HepG2 (cell line): Measurements from ENCODE around the gene DCUN1D3. TPM values are rescaled to one million over a fixed set of nuclear protein-coding genes. Genes with fewer than 3 reads are reported as not detected.

ENCODE experiments used
- FLYWCH1 ChIP-seq: sonication (generic); formaldehyde crosslinking; IDR thresholded peaks from 2 replicates; pipeline ENCODE4 v1.8.1; 2023; ENCODE audit warnings: mild to moderate bottlenecking, missing genetic modification reagents
- MAFK ChIP-seq, 2 experiments: IDR thresholded peaks in 1 of 2; conservative IDR thresholded peaks in 1 of 2; 2 replicates each; pipeline ENCODE4 v1.6.1; 2011; ENCODE audit warnings: improper control_type of control experiment in 2 of 2, low read length in 2 of 2
- NCOA2 ChIP-seq: sonication (generic); formaldehyde crosslinking; IDR thresholded peaks from 2 replicates; pipeline ENCODE4 v1.8.0; 2022; ENCODE audit warnings: inconsistent platforms
- NFYC ChIP-seq: IDR thresholded peaks from 2 replicates; pipeline ENCODE4 v1.6.1; 2016; ENCODE audit warnings: missing genetic modification reagents, missing compliant biosample characterization
- PAX8 ChIP-seq: sonication (generic); formaldehyde crosslinking; IDR thresholded peaks from 2 replicates; pipeline ENCODE4 v1.8.0; 2022; ENCODE audit warnings: mild to moderate bottlenecking, missing genetic modification reagents, borderline replicate concordance
- SIX1 ChIP-seq: sonication (generic); formaldehyde crosslinking; IDR thresholded peaks from 2 replicates; pipeline ENCODE4 v1.4.0; 2020; ENCODE audit warnings: missing genetic modification reagents, borderline replicate concordance
- SRF ChIP-seq: IDR thresholded peaks from 2 replicates; pipeline ENCODE4 v1.6.1; 2011; ENCODE audit warnings: mild to moderate bottlenecking, low read depth, low read length, moderate library complexity
- ZNF431 ChIP-seq: sonication (generic); formaldehyde crosslinking; IDR thresholded peaks from 2 replicates; pipeline ENCODE4 v1.9.0; 2022; ENCODE audit warnings: missing genetic modification reagents, low read depth, mild to moderate bottlenecking, borderline replicate concordance
- ZNF547 ChIP-seq: sonication (generic); formaldehyde crosslinking; IDR thresholded peaks from 2 replicates; pipeline ENCODE4 v1.5.1; 2020; ENCODE audit warnings: mild to moderate bottlenecking, missing genetic modification reagents
- ZNF772 ChIP-seq: sonication (generic); formaldehyde crosslinking; IDR thresholded peaks from 2 replicates; pipeline ENCODE4 v1.5.0; 2020; ENCODE audit warnings: mild to moderate bottlenecking, missing genetic modification reagents
- ZNF788 ChIP-seq: sonication (generic); formaldehyde crosslinking; IDR thresholded peaks from 2 replicates; pipeline ENCODE4 v1.5.0; 2020; ENCODE audit warnings: mild to moderate bottlenecking, missing genetic modification reagents, borderline replicate concordance
- polyA plus RNA-seq, 8 experiments: library from polyadenylated mRNA; depleted of rRNA in 3 of 8; stranded (reverse) in 7 of 8; unstranded in 1 of 8; fragments of >200 nt; fragmentation: Illumina TruSeq in 4 of 8; extraction: Trizol in 4 of 8; gene quantifications; 2 replicates each; pipeline versions ENCODE4 v1.2.1 to v1.2.3, GENCODE V29; 2011 to 2016; ENCODE audit warnings: low read depth in 4 of 8, missing spikeins in 1 of 8, mixed read lengths in 1 of 8; ENCODE audit not compliant: insufficient read depth in 1 of 8
- total RNA-seq, 5 experiments: library from RNA; depleted of rRNA; stranded (reverse); fragments of >200 nt; fragmentation: Illumina TruSeq; extraction: Trizol; gene quantifications; 2 replicates each; pipeline ENCODE4 v1.2.3, GENCODE V29; 2016; ENCODE audit warnings: low read depth in 1 of 5
- TF ChIP-seq, protein P1 (sequence below): sonication (generic); formaldehyde crosslinking; IDR thresholded peaks from 2 replicates; pipeline ENCODE4 v1.5.0; 2020; ENCODE audit warnings: mild to moderate bottlenecking, missing genetic modification reagents, borderline replicate concordance
- TF ChIP-seq, protein P2 (sequence below): sonication (generic); formaldehyde crosslinking; IDR thresholded peaks from 2 replicates; pipeline ENCODE4 v1.4.0; 2020; ENCODE audit warnings: missing genetic modification reagents; ENCODE audit errors: not compliant biosample characterization
- TF ChIP-seq, protein P3 (sequence below): sonication (generic); formaldehyde crosslinking; IDR thresholded peaks from 2 replicates; pipeline ENCODE4 v1.5.0; 2020; ENCODE audit warnings: missing genetic modification reagents
- TF ChIP-seq, protein P4 (sequence below): sonication (generic); formaldehyde crosslinking; IDR thresholded peaks from 2 replicates; pipeline ENCODE4 v1.4.0; 2020; ENCODE audit warnings: mild to moderate bottlenecking, missing genetic modification reagents

DCUN1D3 gene
- total and polyA plus RNA-seq, 2 of the 13 experiments (the other 11 are each of a cell fraction or from before 2014, with no cell fraction given), result 5.0 to 19.3 TPM

DNA sequence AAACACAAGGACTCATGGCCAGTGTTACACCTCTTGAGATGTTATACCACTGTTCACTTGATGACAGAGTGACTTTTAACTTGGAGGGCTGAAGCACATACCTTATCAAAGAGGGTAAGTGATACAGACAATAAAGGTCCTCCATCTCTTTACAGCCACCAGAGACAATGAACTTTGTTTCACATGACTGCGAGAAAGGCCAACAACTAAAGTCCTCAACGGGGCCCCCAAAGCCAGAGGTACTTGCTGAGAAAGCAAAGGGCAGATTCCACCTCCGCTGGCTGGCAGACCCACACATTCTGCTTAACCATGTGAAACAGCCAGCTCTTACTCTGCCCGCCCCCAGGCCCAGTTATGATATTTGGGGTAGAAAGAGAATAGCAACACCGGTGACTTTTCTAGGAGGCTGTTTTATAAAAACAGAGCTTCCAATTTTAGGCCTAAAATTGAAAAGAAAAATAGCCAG lies 21.4 kb downstream of the DCUN1D3 start (continued):
- TF ChIP-seq, protein P1, sequence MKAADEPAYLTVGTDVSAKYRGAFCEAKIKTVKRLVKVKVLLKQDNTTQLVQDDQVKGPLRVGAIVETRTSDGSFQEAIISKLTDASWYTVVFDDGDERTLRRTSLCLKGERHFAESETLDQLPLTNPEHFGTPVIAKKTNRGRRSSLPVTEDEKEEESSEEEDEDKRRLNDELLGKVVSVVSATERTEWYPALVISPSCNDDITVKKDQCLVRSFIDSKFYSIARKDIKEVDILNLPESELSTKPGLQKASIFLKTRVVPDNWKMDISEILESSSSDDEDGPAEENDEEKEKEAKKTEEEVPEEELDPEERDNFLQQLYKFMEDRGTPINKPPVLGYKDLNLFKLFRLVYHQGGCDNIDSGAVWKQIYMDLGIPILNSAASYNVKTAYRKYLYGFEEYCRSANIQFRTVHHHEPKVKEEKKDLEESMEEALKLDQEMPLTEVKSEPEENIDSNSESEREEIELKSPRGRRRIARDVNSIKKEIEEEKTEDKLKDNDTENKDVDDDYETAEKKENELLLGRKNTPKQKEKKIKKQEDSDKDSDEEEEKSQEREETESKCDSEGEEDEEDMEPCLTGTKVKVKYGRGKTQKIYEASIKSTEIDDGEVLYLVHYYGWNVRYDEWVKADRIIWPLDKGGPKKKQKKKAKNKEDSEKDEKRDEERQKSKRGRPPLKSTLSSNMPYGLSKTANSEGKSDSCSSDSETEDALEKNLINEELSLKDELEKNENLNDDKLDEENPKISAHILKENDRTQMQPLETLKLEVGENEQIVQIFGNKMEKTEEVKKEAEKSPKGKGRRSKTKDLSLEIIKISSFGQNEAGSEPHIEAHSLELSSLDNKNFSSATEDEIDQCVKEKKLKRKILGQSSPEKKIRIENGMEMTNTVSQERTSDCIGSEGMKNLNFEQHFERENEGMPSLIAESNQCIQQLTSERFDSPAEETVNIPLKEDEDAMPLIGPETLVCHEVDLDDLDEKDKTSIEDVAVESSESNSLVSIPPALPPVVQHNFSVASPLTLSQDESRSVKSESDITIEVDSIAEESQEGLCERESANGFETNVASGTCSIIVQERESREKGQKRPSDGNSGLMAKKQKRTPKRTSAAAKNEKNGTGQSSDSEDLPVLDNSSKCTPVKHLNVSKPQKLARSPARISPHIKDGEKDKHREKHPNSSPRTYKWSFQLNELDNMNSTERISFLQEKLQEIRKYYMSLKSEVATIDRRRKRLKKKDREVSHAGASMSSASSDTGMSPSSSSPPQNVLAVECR, result peak; percentile 45; the same call in 1 of the 2 replicates
- TF ChIP-seq, protein P2, sequence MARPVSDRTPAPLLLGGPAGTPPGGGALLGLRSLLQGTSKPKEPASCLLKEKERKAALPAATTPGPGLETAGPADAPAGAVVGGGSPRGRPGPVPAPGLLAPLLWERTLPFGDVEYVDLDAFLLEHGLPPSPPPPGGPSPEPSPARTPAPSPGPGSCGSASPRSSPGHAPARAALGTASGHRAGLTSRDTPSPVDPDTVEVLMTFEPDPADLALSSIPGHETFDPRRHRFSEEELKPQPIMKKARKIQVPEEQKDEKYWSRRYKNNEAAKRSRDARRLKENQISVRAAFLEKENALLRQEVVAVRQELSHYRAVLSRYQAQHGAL, result no peak
- TF ChIP-seq ZNF431 (CRISPR knock-in tag) (no peak), FLYWCH1 (CRISPR knock-in tag) (no peak), SIX1 (CRISPR knock-in tag) (no peak), ZNF772 (CRISPR knock-in tag) (no peak), PAX8 (CRISPR knock-in tag) (no peak), MAFK (conservative IDR thresholded peaks at IDR 0.05 in 1 of 2, IDR thresholded peaks at IDR 0.05 in 1 of 2; ENCODE audit: low read length in 2 of 2) (peak; percentile 41 to 52; a peak in 2 of 4 replicates), SRF (no peak), ZNF547 (CRISPR knock-in tag) (no peak), NFYC (CRISPR knock-in tag) (no peak), NCOA2 (peak; percentile 19; the same call in 1 of the 2 replicates), ZNF788 (no peak)
- TF ChIP-seq, protein P3, sequence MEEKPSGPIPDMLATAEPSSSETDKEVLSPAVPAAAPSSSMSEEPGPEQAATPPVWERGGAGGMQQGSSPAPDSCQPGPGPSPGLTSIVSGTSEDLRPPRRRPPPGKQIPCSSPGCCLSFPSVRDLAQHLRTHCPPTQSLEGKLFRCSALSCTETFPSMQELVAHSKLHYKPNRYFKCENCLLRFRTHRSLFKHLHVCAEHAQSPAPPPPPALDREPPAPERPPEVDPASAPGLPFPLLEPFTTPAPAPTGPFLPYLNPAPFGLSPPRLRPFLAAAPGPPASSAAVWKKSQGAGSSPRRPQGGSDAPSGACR, result no peak
- TF ChIP-seq, protein P4, sequence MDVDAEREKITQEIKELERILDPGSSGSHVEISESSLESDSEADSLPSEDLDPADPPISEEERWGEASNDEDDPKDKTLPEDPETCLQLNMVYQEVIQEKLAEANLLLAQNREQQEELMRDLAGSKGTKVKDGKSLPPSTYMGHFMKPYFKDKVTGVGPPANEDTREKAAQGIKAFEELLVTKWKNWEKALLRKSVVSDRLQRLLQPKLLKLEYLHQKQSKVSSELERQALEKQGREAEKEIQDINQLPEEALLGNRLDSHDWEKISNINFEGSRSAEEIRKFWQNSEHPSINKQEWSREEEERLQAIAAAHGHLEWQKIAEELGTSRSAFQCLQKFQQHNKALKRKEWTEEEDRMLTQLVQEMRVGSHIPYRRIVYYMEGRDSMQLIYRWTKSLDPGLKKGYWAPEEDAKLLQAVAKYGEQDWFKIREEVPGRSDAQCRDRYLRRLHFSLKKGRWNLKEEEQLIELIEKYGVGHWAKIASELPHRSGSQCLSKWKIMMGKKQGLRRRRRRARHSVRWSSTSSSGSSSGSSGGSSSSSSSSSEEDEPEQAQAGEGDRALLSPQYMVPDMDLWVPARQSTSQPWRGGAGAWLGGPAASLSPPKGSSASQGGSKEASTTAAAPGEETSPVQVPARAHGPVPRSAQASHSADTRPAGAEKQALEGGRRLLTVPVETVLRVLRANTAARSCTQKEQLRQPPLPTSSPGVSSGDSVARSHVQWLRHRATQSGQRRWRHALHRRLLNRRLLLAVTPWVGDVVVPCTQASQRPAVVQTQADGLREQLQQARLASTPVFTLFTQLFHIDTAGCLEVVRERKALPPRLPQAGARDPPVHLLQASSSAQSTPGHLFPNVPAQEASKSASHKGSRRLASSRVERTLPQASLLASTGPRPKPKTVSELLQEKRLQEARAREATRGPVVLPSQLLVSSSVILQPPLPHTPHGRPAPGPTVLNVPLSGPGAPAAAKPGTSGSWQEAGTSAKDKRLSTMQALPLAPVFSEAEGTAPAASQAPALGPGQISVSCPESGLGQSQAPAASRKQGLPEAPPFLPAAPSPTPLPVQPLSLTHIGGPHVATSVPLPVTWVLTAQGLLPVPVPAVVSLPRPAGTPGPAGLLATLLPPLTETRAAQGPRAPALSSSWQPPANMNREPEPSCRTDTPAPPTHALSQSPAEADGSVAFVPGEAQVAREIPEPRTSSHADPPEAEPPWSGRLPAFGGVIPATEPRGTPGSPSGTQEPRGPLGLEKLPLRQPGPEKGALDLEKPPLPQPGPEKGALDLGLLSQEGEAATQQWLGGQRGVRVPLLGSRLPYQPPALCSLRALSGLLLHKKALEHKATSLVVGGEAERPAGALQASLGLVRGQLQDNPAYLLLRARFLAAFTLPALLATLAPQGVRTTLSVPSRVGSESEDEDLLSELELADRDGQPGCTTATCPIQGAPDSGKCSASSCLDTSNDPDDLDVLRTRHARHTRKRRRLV (CRISPR knock-in tag), result no peak
